ENCODE data around the gene C4BPB.

The C4BPB gene

DNA sequence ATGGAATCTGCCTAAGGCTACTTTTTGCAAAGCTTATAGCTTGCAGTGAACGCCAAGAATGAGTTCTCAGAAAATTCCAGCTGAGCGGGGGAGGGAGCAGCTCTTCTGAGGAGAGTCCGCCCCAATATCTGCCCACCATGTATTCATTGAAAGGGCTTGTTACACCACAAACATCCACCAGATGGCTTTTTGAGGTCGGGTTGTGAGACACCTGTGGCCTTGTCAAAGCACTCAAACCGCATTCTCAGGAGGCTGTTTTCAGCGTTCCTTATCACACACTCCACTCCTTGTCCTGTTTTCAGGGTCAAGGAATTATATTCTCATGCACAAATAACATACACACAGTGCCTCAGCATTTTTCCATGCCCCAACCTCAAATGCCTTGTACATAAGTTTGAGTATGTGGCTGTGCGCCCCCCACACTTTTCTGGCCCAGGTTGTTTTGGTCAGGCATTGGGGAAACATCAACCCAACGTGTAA lies 3.9 kb upstream of the C4BPB start:
- DNase-seq (ENCODE audit: low read depth, low spot score), result peak; percentile 23

DNA sequence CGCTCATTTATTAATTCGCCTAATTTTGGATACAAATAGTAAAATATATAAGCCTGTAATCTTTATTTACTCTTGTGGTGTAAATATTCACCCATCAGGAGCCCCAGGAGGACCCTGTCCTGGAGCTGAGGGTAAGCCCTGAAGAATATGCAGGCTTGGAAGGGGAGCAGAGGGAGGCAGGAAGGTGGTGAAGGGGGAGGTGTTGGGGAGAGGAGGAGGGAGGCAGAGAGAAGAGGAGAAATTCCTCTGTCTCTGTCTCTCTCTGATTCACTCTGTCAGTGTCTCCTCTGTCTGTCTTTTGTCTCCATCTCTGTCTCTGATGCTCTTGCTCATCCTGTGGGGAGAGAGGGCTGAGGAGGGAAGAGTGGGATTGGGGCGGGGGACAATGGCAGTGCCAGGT lies 2.8 kb upstream of the C4BPB start:
- DNase-seq (ENCODE audit: low read depth, low spot score), result no peak

DNA sequence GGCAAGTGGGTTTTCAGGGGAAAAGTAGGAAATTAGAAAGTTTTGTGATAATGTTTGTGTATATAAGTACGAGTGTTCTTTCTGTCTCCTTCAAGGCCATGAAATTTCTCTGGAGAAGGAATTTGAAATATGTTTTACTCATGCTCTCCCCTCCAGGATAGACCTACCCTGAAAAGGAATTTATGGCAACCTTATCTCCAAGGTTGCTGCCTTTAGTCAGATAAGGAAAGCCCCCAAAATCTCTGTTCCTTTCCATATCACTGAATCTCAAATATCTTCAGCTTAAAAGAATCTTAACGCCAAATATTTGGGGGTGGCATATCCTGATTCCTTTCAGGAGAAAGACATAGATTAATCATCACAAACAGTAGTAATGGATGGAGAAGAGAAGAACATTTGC lies 499 bp upstream of the C4BPB start:
- no peak for DNase-seq (ENCODE audit: low read depth, low spot score)

DNA sequence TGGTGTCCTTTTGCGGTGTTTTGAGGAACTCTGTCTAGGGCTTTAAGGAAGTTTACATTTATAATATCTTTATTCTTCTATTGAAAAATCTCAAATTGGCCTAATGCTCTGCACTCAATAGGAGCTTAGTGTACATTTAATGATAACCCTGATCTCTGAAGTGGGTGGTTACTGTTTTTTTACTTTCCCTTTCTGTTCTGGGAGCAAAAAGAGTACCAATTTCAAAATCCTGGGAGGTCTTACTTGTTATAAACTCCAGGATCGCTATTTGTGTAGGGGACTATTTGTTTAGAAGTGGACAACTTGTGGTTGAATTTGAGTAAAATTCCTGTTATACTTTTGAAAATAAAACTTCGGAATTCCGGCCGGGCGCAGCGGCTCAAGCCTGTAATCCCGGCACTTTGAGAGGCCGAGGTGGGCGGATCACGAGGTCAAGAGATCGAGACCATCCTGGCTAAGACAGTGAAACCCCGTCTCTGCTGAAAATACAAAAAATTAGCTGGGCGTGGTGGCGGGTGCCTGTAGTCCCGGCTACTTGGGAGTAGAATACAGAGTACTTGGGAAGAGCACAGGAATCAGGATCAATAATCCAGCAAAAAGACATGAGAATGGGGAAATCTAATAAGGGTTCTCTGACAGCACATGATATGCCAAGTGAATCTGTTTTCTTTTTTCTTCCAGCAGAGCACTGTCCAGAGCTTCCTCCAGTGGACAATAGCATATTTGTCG lies 1.1 kb downstream of the C4BPB start:
- no peak for DNase-seq (ENCODE audit: low read depth, low spot score)

DNA sequence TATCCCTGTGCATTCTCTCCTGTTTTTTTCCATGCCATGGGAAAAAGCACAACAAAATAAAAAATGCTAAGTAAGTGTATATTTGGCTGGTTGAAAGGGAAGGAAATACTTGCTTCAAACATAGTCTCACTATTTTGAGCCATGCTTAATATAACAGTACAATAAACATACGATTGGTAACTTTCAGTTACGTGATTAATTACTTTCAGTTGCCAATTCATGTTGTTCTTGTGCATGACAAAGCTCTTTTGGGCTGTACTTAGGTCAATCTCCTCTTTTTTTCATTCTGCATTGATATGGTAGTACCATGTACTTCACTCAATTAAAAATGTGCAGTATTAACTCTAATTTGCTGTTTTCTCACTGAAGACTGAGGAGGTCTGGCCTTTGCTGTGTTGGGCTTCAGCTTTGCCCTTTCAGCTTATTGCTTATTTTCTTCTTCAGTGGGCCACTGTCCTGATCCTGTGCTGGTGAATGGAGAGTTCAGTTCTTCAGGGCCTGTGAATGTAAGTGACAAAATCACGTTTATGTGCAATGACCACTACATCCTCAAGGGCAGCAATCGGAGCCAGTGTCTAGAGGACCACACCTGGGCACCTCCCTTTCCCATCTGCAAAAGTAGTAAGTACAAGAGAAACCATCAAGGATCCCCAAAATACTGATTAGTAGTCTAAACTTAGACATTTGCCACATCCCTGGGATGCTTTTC lies 2.7 kb downstream of the C4BPB start:
- no peak for DNase-seq (ENCODE audit: low read depth, low spot score)

DNA sequence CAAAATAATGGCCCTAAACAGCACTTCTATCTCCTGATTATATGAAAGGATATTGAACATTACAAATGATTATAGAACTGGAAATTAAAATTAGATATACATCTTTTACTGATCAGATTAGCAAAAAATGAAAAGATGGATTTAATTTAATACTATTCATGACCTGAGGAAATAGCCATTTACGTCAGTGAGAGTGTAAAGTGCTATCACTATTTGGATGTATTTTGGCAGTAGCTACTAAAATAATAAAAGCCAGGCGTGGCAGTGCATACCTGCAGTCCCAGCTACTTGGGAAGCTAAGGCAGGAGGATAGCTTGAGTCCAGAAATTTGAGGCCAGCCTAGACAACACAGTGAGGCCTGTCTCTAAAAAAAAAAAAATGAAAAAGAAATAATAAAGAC lies 5.3 kb downstream of the C4BPB start:
- DNase-seq (ENCODE audit: low read depth, low spot score), result no peak

DNA sequence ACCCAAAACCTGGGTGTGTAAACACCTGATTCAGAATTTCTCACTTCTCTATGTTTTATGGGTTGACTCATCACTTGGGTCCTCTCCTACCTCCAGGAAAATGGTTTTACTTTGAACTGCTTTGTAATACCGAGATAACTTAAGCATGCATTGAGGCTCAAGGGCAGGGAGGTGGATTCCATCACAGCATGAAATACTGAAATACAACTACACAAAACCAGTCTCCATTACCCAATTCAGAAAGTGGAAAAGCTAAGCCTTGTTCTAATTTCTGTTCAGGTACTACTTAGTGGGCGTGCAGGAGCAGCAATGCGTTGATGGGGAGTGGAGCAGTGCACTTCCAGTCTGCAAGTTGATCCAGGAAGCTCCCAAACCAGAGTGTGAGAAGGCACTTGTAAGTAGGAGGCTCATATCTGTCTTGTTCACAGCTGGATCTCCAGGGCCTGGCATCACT lies 9.2 kb downstream of the C4BPB start:
- DNase-seq (ENCODE audit: low read depth, low spot score), result no peak

DNA sequence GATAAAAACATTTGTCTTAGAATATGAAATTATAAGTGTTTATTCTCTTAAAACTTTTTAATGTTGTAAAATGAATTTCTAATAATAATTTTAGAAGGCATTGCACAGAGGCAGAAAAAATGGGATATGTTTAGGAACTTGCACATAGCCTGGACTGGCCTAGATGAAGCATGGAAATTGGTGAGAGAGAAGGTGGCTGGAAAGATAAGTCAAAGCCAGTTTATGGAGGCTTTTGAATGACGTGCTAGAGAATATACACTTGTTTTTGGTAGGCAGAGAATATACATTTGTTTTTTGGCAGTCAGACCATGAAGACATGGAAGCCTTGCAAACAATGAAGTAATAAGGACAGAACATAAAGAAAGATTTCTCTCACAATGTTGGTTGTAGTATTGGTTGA lies 13.1 kb downstream of the C4BPB start:
- no peak for DNase-seq (ENCODE audit: low read depth, low spot score)

DNA sequence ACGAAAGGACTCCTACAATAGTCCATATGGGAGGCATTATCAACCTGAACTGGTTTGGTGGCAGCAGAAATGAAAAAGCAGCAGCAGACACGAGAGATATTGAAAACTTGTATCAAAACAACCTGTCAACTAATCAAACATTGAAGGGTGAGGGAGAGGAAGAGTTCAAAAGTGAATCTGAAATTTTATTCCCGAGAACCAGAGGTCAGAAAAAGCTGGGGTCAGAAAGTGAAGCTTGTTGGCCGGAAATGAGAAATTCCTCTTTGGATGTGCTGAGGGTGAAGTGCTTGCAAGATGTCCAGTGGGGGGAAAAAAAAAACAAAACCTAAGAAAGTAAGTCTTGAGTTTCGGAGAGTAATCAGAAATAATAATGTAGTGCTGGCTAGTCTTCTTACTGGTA lies 13.5 kb downstream of the C4BPB start:
- no peak for DNase-seq (ENCODE audit: low read depth, low spot score)

DNA sequence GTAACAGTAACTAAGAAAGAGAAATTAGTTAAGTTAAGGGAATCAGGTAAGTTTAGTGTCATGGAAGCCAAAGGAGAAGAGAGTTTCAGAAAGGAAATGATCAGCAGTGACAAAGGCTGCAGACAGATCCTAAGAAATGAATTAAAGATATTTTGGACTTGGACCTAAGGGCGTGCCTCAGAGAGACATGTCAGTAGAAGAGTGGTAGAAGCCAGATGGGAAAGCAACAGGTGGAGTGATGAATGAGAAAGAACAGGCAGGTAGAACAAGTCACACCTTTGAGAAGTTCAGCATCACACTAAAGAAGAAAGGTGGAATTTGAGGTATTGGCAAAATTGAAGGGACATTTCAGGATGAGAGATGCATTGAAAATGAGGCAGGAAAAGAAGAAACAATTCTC lies 14.0 kb downstream of the C4BPB start:
- DNase-seq (ENCODE audit: low read depth, low spot score), result no peak

DNA sequence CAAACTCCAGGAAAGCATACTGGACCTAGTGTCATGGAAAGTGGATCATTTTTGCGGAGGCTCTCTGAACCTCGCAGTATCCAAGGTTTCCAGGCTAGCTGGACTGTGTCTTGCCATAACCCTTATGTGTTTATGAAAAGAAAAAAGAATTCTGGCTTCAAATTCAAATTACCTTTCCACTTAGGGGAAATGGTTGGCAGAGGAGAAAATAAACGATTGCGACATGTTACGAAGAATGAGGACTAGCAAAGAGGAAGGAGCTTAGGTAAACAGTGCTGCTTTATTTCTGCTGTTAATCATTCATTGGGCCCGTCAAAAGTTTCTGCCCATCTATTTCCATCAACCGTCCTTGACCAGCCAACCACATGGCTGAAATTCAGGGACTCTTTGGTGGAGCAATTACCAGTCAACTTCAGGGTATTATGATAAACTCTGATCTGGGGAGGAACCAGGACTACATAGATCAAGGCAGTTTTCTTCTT lies 15.3 kb downstream of the C4BPB start, which contains the start of gene C4BPA:
TSS of gene C4BPA (plus strand) at position 342 of the 482 bp plus-strand sequence. CDS start 8,793 bp downstream, outside the sequence.
- DNase-seq (ENCODE audit: low read depth, low spot score), result no peak

DNA sequence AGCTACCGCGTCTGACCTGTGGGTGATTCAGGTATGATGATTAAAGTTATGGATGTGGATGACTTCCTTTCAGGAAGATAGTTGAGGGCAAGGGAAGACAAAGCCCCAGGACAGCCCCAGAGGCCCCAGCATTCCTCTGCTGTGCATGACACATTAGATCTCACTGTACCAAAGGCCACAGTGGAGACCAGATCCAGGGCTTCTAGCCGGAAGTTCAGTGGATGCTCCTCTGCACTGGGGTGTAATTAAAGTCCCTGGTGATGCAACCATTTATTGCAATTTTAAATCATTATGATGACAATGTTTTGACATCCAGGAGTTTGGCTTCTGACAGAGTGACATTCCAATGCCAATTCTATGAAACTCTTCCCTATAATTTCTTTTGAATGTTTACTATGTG lies 20.3 kb downstream of the C4BPB start:
- DNase-seq (ENCODE audit: low read depth, low spot score), result no peak

DNA sequence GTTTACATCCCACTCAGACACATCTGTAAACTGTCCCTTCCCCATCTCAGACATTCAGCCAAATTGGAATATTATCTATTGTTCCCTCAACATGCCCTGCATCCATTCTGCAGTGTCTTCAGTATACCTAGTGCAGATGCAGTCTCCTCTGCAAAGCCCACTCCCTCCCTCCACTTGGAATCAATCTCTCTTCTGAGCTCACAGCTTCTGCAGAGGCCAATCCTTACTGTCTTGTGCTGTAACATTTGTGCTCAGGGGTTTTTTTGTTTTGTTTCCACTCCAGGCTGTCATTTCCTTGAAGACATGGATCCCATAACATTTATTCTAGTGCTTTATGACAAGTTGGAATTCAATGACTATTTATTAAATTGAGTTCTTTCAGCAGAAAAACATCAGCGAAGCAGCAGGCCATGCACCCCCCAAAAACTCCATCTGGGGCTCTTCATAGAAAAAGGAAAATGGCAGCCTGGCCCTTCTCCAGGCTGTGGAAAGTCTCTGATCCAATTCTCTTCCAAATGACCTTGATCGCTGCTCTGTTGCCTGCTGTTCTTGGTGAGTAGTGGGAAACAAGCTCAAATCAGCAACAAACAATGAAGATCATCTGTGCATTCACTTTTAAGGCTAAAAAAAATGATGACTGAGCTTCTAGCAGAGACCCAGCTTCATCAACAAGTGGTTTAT lies 24.1 kb downstream of the C4BPB start:
- DNase-seq (ENCODE audit: low read depth, low spot score), result no peak

DNA sequence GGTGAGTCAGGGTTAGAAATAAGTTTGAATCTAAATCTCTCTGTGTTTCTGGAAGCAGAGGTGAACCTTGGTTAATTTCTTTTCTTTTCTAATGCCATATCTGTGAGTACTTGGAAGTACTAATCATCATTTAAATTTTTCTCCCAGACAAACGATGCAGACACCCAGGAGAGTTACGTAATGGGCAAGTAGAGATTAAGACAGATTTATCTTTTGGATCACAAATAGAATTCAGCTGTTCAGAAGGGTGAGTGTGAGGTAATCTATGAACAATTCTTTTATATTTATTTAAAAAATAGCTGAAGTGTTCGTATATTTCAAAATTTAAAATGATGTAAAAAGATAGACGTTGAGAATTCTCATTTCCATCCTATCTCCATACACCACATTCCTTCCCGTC lies 26.6 kb downstream of the C4BPB start:
- DNase-seq (ENCODE audit: low read depth, low spot score), result no peak

DNA sequence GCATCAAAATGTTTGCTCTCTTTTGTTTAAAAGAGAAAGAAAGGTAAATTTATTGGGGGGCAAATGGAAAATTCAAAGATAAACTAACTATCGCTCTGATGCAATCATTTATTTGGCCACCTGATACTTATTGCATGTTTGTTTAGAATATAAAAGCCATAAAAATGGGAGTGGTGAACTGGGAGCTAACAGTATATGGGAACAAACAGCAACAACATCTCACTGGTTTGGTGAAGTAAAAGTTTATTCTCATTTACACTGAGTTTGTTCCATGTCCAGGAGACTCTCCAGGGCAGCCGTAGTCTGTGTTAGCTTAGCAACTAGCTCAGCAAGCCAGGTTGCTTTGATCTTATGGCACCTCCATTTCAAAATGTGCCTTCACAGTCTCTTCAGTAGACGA lies 35.7 kb downstream of the C4BPB start:
- DNase-seq (ENCODE audit: low read depth, low spot score), result no peak

DNA sequence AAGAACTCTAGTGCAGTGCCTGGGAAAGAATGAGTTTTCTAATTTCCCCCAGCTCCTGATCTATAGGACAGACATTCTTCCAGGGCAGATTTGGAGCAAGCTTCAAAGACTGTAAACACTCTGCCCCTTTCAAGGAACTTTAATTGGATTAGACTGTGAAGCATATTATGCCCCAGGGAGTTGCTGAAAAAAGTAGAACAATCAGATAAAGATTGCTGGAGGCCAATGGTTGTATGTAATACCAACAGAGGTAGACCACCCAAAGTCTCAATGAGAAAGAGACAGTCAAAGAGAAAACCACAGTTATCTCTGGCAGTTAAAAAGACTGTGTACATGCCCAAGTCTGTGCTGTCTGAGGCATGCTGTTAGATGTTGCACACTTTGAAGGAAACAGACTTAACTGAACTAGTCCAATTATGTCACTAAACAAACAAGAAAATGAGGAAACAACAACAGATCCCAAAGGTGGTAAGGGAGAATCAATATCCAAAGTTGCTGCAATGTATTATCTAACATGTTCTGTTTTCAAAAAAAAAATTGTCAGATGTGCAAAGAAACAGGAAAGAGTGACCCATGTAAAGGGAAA lies 39.8 kb downstream of the C4BPB start:
- no peak for DNase-seq (ENCODE audit: low read depth, low spot score)

DNA sequence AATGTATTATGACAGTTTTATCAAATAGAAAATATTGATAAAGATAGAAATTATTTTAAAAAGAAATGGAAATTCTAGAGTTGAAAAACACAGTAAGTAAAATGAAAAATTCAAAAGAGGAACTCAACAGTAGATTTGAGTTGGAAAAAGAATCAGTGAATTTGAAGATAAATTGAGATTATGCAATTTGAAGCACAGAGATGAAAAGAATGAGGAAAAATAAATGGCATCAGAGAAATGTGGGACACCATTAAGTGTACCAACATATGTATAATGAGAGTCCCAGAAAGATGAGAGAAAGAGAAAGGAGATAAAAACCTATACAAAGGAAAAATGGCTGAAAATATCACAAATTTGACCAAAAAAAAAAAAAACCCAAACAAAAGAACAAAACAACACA lies 40.4 kb downstream of the C4BPB start:
- no peak for DNase-seq (ENCODE audit: low read depth, low spot score)

DNA sequence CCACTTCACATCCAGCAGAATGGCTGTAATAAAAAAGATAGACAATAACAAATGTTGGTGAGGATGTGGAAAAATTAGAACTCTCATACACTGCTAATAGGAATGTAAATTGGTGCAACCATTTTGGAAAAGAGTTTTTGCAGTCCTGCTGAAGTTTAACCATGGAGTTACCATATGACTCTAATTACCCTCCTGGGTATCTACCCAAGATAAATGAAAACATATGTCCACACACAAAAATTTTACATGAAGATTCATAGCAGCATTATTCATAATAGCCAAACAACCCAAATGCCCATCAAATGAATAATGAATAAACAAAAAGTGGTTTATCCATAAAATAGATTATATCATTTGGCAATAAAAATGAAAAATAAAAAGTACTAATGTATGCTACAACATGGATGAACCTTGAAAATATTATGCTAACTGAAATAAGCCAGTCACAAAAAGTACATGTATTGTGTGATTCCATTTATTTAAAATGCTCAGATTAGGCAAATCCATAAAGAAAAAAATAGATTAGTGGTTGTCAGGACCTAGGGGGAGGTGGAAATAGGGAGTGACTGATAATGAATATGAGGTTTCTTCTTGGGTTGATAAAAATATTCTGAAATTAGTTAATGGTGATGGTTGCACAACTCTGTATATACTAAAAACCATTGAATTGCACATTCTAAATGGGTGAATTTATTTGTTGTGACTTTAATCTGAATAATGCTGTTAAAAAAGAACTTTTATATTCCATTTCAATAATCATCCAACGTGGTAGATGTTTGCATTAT lies 41.8 kb downstream of the C4BPB start:
- DNase-seq (ENCODE audit: low read depth, low spot score), result no peak

DNA sequence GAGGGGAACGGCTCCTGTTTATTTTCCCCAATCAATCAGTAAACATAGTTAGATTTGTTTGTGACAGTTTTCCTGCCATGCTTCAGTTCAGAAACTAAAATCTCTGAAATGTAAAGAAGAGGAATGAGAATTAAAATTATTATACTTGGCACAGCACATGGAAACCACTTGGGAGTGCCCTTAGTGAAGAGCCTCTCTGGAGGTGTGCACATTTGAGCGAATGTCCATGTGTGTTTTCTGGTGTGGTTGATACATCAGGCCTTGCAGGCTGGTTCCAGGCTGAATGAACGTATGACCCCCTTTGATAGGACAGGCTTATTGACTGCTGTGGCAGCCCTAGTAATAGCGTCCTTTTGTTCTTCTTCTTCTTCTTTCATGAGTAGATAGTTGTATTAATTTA lies 42.5 kb downstream of the C4BPB start:
- DNase-seq (ENCODE audit: low read depth, low spot score), result no peak

DNA sequence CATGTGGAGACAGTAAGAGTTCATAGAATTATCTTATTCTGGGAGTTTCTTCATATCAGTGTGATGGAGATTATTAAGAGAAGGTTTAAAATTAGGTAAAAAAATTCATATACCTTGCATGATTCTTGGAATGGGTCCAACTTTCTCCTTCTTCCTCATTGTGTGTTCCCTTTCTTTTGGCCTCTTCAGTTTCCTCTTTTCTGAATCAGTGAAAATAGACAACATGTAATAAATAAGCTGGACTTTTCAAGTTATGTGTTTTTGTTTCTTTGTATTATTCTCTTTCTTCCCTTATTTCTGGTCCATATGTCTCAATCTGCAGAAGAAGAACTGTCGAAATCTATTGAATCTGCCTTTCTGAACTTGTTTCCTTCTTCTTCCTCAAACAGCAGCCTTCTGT lies 45.9 kb downstream of the C4BPB start:
- no peak for DNase-seq (ENCODE audit: low read depth, low spot score)

DNA sequence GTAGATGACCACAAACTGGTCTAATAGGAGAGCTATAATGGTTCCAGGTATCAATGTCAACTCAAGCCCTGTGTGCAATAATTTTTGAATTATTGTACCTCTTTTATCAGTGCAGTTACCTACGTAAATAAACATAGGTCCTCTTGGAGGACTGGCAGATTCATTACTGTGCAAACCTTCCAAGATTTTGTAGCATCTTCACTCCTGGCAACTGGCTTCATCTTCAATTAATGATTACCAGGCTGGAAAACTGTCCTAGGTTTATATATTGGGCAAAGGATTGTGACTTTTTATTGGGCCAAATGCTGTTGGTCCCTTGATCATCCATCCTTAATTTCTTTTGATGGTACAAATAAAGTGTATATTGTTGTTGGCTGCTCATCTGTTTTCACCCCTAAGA lies 51.0 kb downstream of the C4BPB start:
- no peak for DNase-seq (ENCODE audit: low read depth, low spot score)
